IMR-90 (cell line): ENCODE measurements around the gene DLK2. TPM values are rescaled to one million over a fixed set of nuclear protein-coding genes. Genes with fewer than 3 reads are reported as not detected.
A peak's percentile ranks its signal among the peaks of the same experiment; 100 is the strongest.

Experiments used
- ATAC-seq: fragments of 200-7000 bp; cut with Tn5 transposase; 2 replicates; pipeline ENCODE4 v1.9.1; 2020; ENCODE audit warnings: low read depth, mild to moderate bottlenecking, moderate library complexity
- BruUV-seq: library from RNA; stranded (reverse); fragments of 400-500 nt; replicated peaks from 2 replicates; lab custom pipeline; 2021; lab: Mats Ljungman, UMichigan
- CTCF ChIA-PET: fragments of 300-600 bp; formaldehyde crosslinking; extraction: SDS; loops from one replicate; lab custom pipeline; 2021; ENCODE audit warnings: antibody characterized with exemption; lab: Yijun Ruan, JAX
- POLR2A ChIA-PET: fragments of 300-600 bp; sonication (Branson Sonifier 250); formaldehyde crosslinking; loops from one replicate; lab custom pipeline; 2022; ENCODE audit warnings: antibody characterized with exemption; ENCODE audit not compliant: unreplicated experiment; lab: Charles Lee
- DNase-seq: peaks from one replicate; pipeline ENCODE4 v3.0.0; 2013
- H2AFZ ChIP-seq: replicated peaks from 2 replicates; pipeline ENCODE3; 2013; ENCODE audit warnings: low read length, mild to moderate bottlenecking; ENCODE audit not compliant: poor library complexity
- H2AK5ac ChIP-seq: 2 replicates; pipeline ENCODE4 v1.6.1; 2013; ENCODE audit warnings: low read depth, low read length, inconsistent platforms
- H2AK9ac ChIP-seq: replicated peaks from 2 replicates; pipeline ENCODE3; 2013; ENCODE audit warnings: mild to moderate bottlenecking, low read depth, low read length, moderate library complexity; ENCODE audit not compliant: poor library complexity
- H2BK120ac ChIP-seq: 2 replicates; pipeline ENCODE4 v1.6.1; 2013; ENCODE audit warnings: low read depth, low read length, inconsistent platforms
- H2BK15ac ChIP-seq: 3 replicates; pipeline ENCODE4 v1.6.1; 2013; ENCODE audit warnings: low read depth, low read length, inconsistent platforms
- H2BK20ac ChIP-seq: 2 replicates; pipeline ENCODE4 v1.6.1; 2013; ENCODE audit warnings: low read depth, mild to moderate bottlenecking, inconsistent platforms, low read length, moderate library complexity
- H2BK5ac ChIP-seq: 2 replicates; pipeline ENCODE4 v1.6.1; 2013; ENCODE audit warnings: mild to moderate bottlenecking, low read depth, low read length, inconsistent platforms; ENCODE audit not compliant: poor library complexity, severe bottlenecking
- H3K14ac ChIP-seq: replicated peaks from 2 replicates; pipeline ENCODE4 v1.6.1; 2013; ENCODE audit warnings: low read depth, low read length, inconsistent platforms
- H3K18ac ChIP-seq: 2 replicates; pipeline ENCODE4 v1.6.1; 2013; ENCODE audit warnings: low read depth, low read length, control low read depth
- H3K23ac ChIP-seq: 2 replicates; pipeline ENCODE4 v1.6.1; 2013; ENCODE audit warnings: low read depth, low read length, inconsistent platforms
- H3K27ac ChIP-seq: 2 replicates; pipeline ENCODE4 v1.5.1; 2013; ENCODE audit warnings: mild to moderate bottlenecking, control low read depth, low read length; ENCODE audit not compliant: insufficient read depth
- H3K27me3 ChIP-seq: 2 replicates; pipeline ENCODE4 v1.6.1; 2013; ENCODE audit warnings: low read length; ENCODE audit not compliant: control insufficient read depth, insufficient read depth
- H3K36me3 ChIP-seq: 2 replicates; pipeline ENCODE4 v1.6.1; 2013; ENCODE audit warnings: low read length, mixed read lengths; ENCODE audit not compliant: control insufficient read depth, insufficient read depth
- H3K4ac ChIP-seq: 2 replicates; pipeline ENCODE4 v1.6.1; 2013; ENCODE audit warnings: low read depth, low read length, inconsistent platforms
- H3K4me1 ChIP-seq: 2 replicates; pipeline ENCODE4 v1.6.1; 2013; ENCODE audit warnings: low read length, mixed read lengths; ENCODE audit not compliant: control insufficient read depth, insufficient read depth
- H3K4me2 ChIP-seq: 2 replicates; pipeline ENCODE4 v1.6.1; 2013; ENCODE audit warnings: low read depth, mild to moderate bottlenecking, control low read depth, low read length, moderate library complexity
- H3K4me3 ChIP-seq: 2 replicates; pipeline ENCODE4 v1.5.1; 2013; ENCODE audit warnings: low read depth, mild to moderate bottlenecking, control low read depth, low read length, moderate library complexity; ENCODE audit not compliant: insufficient read depth
- H3K56ac ChIP-seq: 2 replicates; pipeline ENCODE4 v1.6.1; 2013; ENCODE audit warnings: low read length, inconsistent platforms; ENCODE audit not compliant: insufficient read depth; ENCODE audit errors: extremely low read depth
- H3K79me1 ChIP-seq, 2 experiments: 2 replicates each; pipeline ENCODE4 v1.6.1; 2013; ENCODE audit warnings: low read length in 2 of 2, inconsistent platforms in 1 of 2, low read depth in 1 of 2
- H3K9ac ChIP-seq: 2 replicates; pipeline ENCODE4 v1.6.1; 2013; ENCODE audit warnings: low read depth, low read length, control low read depth
- H3K9me1 ChIP-seq: 2 replicates; pipeline ENCODE4 v1.6.1; 2013; ENCODE audit warnings: low read length, inconsistent platforms; ENCODE audit not compliant: insufficient read depth
- H3K9me3 ChIP-seq: 2 replicates; pipeline ENCODE4 v1.6.1; 2013; ENCODE audit warnings: low read length; ENCODE audit not compliant: control insufficient read depth, insufficient read depth
- H4K20me1 ChIP-seq: 2 replicates; pipeline ENCODE4 v1.6.1; 2013; ENCODE audit warnings: low read length, inconsistent platforms; ENCODE audit not compliant: insufficient read depth
- H4K5ac ChIP-seq: 2 replicates; pipeline ENCODE4 v1.6.1; 2013; ENCODE audit warnings: mild to moderate bottlenecking, low read depth, low read length, control low read depth
- H4K8ac ChIP-seq, 2 experiments: 2 replicates each; pipeline ENCODE4 v1.6.1; 2013; ENCODE audit warnings: low read depth in 2 of 2, low read length in 2 of 2, control low read depth in 1 of 2, inconsistent platforms in 1 of 2
- H4K91ac ChIP-seq: 2 replicates; pipeline ENCODE4 v1.6.1; 2013; ENCODE audit warnings: low read depth, low read length, inconsistent platforms; ENCODE audit not compliant: insufficient read depth
- BHLHE40 ChIP-seq: fragments of 150-350 bp; IDR thresholded peaks from 2 replicates; pipeline ENCODE4 v1.6.1; 2016; ENCODE audit warnings: mild to moderate bottlenecking, low read depth, low read length
- CEBPB ChIP-seq: IDR thresholded peaks from 2 replicates; pipeline ENCODE4 v1.6.1; 2012; ENCODE audit warnings: low read depth, low read length, improper control_type of control experiment
- CHD1 ChIP-seq: IDR thresholded peaks from 2 replicates; pipeline ENCODE4 v1.6.1; 2012; ENCODE audit warnings: low read depth, low read length, improper control_type of control experiment
- FOS ChIP-seq: fragments of 150-350 bp; IDR thresholded peaks from 2 replicates; pipeline ENCODE4 v1.6.1; 2016; ENCODE audit warnings: low read depth, low read length
- MAFK ChIP-seq: IDR thresholded peaks from 2 replicates; pipeline ENCODE4 v1.6.1; 2012; ENCODE audit warnings: low read depth, low read length, improper control_type of control experiment
- MAZ ChIP-seq: IDR thresholded peaks from 2 replicates; pipeline ENCODE4 v1.6.1; 2012; ENCODE audit warnings: low read depth, mild to moderate bottlenecking, low read length, improper control_type of control experiment, moderate library complexity, borderline replicate concordance
- MXI1 ChIP-seq: IDR thresholded peaks from 2 replicates; pipeline ENCODE4 v1.6.1; 2012; ENCODE audit warnings: low read depth, mild to moderate bottlenecking, low read length, moderate library complexity, borderline replicate concordance
- NFE2L2 ChIP-seq: fragments of 150-350 bp; IDR thresholded peaks from 2 replicates; pipeline ENCODE4 v1.6.1; 2016; ENCODE audit warnings: low read depth, mild to moderate bottlenecking, low read length
- POLR2A ChIP-seq: IDR thresholded peaks from 2 replicates; pipeline ENCODE4 v1.6.1; 2012; ENCODE audit warnings: mild to moderate bottlenecking, low read depth, low read length
- RCOR1 ChIP-seq: IDR thresholded peaks from 2 replicates; pipeline ENCODE4 v1.6.1; 2012; ENCODE audit warnings: mild to moderate bottlenecking, low read length, improper control_type of control experiment; ENCODE audit not compliant: insufficient replicate concordance
- RFX5 ChIP-seq: IDR thresholded peaks from 2 replicates; pipeline ENCODE4 v1.8.0; 2012; ENCODE audit warnings: low read depth, mild to moderate bottlenecking, low read length, moderate library complexity
- SMC3 ChIP-seq: fragments of 150-350 bp; IDR thresholded peaks from 2 replicates; pipeline ENCODE4 v1.6.1; 2016; ENCODE audit warnings: low read depth, mild to moderate bottlenecking, antibody characterized with exemption, low read length, moderate library complexity
- WGBS, 2 experiments: methylation state at CpG; one replicate each; pipeline versions ENCODE4 v1.1.5 to v1.1.7; 2013; ENCODE audit warnings: missing lambda C conversion rate in 2 of 2; ENCODE audit not compliant: insufficient read length in 1 of 2; ENCODE audit errors: extremely low coverage in 2 of 2; 5-methylcytosine and 5-hydroxymethylcytosine counted together
- dilution Hi-C: fragments of 300-500 bp; cut with HindIII; formaldehyde crosslinking; loops from one replicate; pipeline ENCODE4 v1.14.3; 2018; ENCODE audit warnings: low sequenced_read_pairs; ENCODE audit not compliant: unreplicated experiment
- in situ Hi-C: fragments of 300-500 bp; cut with MboI; formaldehyde crosslinking; loops from 3 replicates; pipeline ENCODE4 v1.14.3; 2019; ENCODE audit warnings: low sequenced_read_pairs, inconsistent platforms, mixed read lengths
- intact Hi-C: fragments of 100-400 bp; cut with micrococcal nuclease; formaldehyde crosslinking; loops from 2 replicates; pipeline ENCODE4 v1.10.0; 2022
- polyA plus RNA-seq, 3 experiments: library from polyadenylated mRNA; depleted of rRNA; stranded (reverse); fragments of >200 nt; gene quantifications; 2 replicates each; pipeline ENCODE4 v1.2.3, GENCODE V29; 2012; ENCODE audit warnings: low replicate concordance in 1 of 3
- total RNA-seq: library from RNA; depleted of rRNA; stranded (reverse); fragments of >200 nt; gene quantifications from 2 replicates; pipeline ENCODE4 v1.2.3, GENCODE V29; 2012
- TF ChIP-seq, protein P1 (sequence below): conservative IDR thresholded peaks from 2 replicates; pipeline ENCODE4 v1.5.1; 2012; ENCODE audit warnings: mild to moderate bottlenecking, low read depth, low read length, improper control_type of control experiment
- TF ChIP-seq, protein P2 (sequence below): fragments of 150-350 bp; IDR thresholded peaks from 2 replicates; pipeline ENCODE4 v1.6.1; 2016; ENCODE audit warnings: low read depth, mild to moderate bottlenecking, low read length, moderate library complexity, borderline replicate concordance

DLK2 gene
- total and polyA plus RNA-seq, 2 of the 4 experiments (the other 2 are of a cell fraction), result 0.90 to 2.8 TPM

DNA sequence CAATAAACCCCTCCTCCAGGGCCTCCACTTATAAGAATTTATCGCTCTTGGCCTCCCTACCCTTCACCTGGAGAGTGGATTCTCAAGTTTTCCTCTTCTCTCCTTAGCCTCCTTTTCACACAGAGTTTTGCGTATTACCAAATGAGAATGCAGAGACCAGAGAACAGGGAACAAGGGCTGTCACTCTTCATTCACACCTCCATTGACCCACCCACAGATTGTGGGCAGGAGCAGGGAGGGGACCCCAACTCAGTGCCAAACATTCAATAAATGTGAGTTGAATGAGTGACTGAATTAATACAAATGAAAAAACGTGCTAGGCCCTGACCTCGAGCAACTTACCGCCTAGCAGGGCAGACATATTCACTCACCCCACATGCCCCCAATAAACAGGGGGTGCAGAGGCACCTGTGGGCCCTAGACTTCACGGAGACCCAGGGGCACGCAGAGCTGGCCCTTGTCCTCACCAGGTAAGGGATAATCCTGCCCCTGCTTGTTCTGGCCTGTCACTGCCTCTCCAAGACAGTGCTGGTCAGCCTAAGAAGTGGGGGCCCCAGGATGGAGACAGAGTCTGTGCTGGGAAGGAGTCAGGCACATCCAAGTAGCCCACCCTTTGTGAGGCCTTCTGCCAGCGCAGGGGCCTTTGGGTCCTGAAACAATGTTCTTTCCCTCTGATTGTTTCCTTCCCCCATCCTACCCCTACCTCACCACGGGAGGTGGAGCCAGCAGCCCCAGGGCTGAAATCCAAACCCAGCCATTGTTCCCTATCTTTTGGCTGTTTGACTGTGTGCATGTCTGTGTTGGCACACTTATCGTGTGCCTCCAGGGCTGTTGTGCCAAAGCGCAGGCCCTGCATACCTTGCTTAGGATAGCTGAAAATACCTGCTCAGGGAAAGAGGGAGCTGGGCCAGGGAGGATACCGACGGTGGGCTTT, 13.7 kb upstream of the DLK2 start:
- intact Hi-C loops (no loop called here), in situ Hi-C loops (no loop called here), dilution Hi-C loops (no loop called here)
- TF ChIP-seq, protein P1, sequence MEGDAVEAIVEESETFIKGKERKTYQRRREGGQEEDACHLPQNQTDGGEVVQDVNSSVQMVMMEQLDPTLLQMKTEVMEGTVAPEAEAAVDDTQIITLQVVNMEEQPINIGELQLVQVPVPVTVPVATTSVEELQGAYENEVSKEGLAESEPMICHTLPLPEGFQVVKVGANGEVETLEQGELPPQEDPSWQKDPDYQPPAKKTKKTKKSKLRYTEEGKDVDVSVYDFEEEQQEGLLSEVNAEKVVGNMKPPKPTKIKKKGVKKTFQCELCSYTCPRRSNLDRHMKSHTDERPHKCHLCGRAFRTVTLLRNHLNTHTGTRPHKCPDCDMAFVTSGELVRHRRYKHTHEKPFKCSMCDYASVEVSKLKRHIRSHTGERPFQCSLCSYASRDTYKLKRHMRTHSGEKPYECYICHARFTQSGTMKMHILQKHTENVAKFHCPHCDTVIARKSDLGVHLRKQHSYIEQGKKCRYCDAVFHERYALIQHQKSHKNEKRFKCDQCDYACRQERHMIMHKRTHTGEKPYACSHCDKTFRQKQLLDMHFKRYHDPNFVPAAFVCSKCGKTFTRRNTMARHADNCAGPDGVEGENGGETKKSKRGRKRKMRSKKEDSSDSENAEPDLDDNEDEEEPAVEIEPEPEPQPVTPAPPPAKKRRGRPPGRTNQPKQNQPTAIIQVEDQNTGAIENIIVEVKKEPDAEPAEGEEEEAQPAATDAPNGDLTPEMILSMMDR, result no peak
- TF ChIP-seq RFX5 (no peak), MAZ (no peak), CHD1 (no peak), SMC3 (no peak), NFE2L2 (no peak), MXI1 (no peak), MAFK (no peak), FOS (no peak), RCOR1 (no peak), BHLHE40 (no peak), CEBPB (no peak), POLR2A (no peak)
- TF ChIP-seq, protein P2, sequence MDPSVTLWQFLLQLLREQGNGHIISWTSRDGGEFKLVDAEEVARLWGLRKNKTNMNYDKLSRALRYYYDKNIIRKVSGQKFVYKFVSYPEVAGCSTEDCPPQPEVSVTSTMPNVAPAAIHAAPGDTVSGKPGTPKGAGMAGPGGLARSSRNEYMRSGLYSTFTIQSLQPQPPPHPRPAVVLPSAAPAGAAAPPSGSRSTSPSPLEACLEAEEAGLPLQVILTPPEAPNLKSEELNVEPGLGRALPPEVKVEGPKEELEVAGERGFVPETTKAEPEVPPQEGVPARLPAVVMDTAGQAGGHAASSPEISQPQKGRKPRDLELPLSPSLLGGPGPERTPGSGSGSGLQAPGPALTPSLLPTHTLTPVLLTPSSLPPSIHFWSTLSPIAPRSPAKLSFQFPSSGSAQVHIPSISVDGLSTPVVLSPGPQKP, result no peak
- H3K56ac ChIP-seq, result no peak overlapping the region
- no peak overlapping the region for H3K9ac ChIP-seq
- no peaks in the 10 kb centered on the region for H3K79me1 ChIP-seq
- H3K18ac ChIP-seq, result no peak overlapping the region
- H2AK5ac ChIP-seq, result no peak overlapping the region
- H3K27ac ChIP-seq, result no peak overlapping the region
- no peak overlapping the region for H3K4me2 ChIP-seq
- no peaks in the 10 kb centered on the region for H3K36me3 ChIP-seq
- no peak overlapping the region for H4K8ac ChIP-seq
- no peak overlapping the region for H3K23ac ChIP-seq
- no peak overlapping the region for H2AK9ac ChIP-seq
- POLR2A ChIA-PET, result no interaction called here
- H2BK120ac ChIP-seq, result no peak overlapping the region
- peaks cover 21% of the 10 kb centered on the region for H3K27me3 ChIP-seq
- H3K9me3 ChIP-seq, result no peaks in the 10 kb centered on the region
- H3K4ac ChIP-seq, result no peak overlapping the region
- H4K91ac ChIP-seq, result no peak overlapping the region
- no peak for DNase-seq
- WGBS, 2 experiments, result 72% methylated on average over 2 of the region's 13 CpGs; no CpG with 5 or more reads in 1 of the 2 experiments
- no peak overlapping the region for H3K4me3 ChIP-seq
- H2BK20ac ChIP-seq, result no peak overlapping the region
- no peak overlapping the region for H2BK15ac ChIP-seq
- H4K5ac ChIP-seq, result no peak overlapping the region
- H3K9me1 ChIP-seq, result no peaks in the 10 kb centered on the region
- no peaks in the 10 kb centered on the region for H4K20me1 ChIP-seq
- no peak for ATAC-seq
- CTCF ChIA-PET, result no interaction called here
- no peak overlapping the region for H3K14ac ChIP-seq
- H3K4me1 ChIP-seq, result no peaks in the 10 kb centered on the region
- no TSS peak for BruUV-seq
- no peak overlapping the region for H2BK5ac ChIP-seq
- peak overlapping the region; percentile 32 for H2AFZ ChIP-seq
